Measurements from ENCODE around the gene SLC38A5.

The SLC38A5 gene

GRCh38 chrX:48480142-48480541 lies 10.1 kb upstream of the SLC38A5 start:
- H3K9me3 ChIP-seq (ENCODE audit: low read length), result no peaks in the 10 kb centered on the region
- peaks cover 32% of the 10 kb centered on the region for H3K36me3 ChIP-seq (ENCODE audit: insufficient read depth, low read length)
- H3K27me3 ChIP-seq (ENCODE audit: insufficient read depth, low read length), result no peaks in the 10 kb centered on the region
- H4K20me1 ChIP-seq (ENCODE audit: insufficient read depth, low read length), result no peaks in the 10 kb centered on the region
- no peak overlapping the region for H3K9ac ChIP-seq (ENCODE audit: low read length)
- peaks cover 15% of the 10 kb centered on the region for H3K79me2 ChIP-seq (ENCODE audit: insufficient read depth, low read length)
- TF ChIP-seq CTCF (IDR thresholded peaks at IDR 0.05; ENCODE audit: low read length) (no peak), EZH2 (IDR thresholded peaks at IDR 0.05; ENCODE audit: borderline replicate concordance, low read length) (no peak)
- H3F3A ChIP-seq (ENCODE audit: insufficient read depth, low read length), result no peaks in the 10 kb centered on the region
- H3K4me3 ChIP-seq (ENCODE audit: low read depth, low read length, poor library complexity, severe bottlenecking), result no peak overlapping the region
- peaks cover 8% of the 10 kb centered on the region for H3K4me1 ChIP-seq (ENCODE audit: insufficient read depth, low read length, severe bottlenecking)
- no peak overlapping the region for H3K4me2 ChIP-seq (ENCODE audit: low read length)
- no peaks in the 10 kb centered on the region for H3K9me2 ChIP-seq (ENCODE audit: low read depth, low read length)
- H2AFZ ChIP-seq (ENCODE audit: low read length), result no peak overlapping the region
- H3K27ac ChIP-seq (ENCODE audit: low read depth, low read length, poor library complexity, severe bottlenecking), result no peak overlapping the region

GRCh38 chrX:48478806-48479205 lies 8.7 kb upstream of the SLC38A5 start:
- Histone ChIP-seq H3K27me3 (ENCODE audit: insufficient read depth, low read length) (no peaks in the 10 kb centered on the region), H3K9me3 (ENCODE audit: low read length) (no peaks in the 10 kb centered on the region), H3K27ac (ENCODE audit: low read depth, low read length, poor library complexity, severe bottlenecking) (no peak overlapping the region), H3K9me2 (ENCODE audit: low read depth, low read length) (no peaks in the 10 kb centered on the region), H4K20me1 (ENCODE audit: insufficient read depth, low read length) (no peaks in the 10 kb centered on the region), H3K4me2 (ENCODE audit: low read length) (no peak overlapping the region), H3K4me3 (ENCODE audit: low read depth, low read length, poor library complexity, severe bottlenecking) (no peak overlapping the region), H3K4me1 (ENCODE audit: insufficient read depth, low read length, severe bottlenecking) (peaks cover 15% of the 10 kb centered on the region), H3F3A (ENCODE audit: insufficient read depth, low read length) (no peaks in the 10 kb centered on the region), H2AFZ (ENCODE audit: low read length) (no peak overlapping the region), H3K9ac (ENCODE audit: low read length) (no peak overlapping the region), H3K79me2 (ENCODE audit: insufficient read depth, low read length) (peaks cover 15% of the 10 kb centered on the region), H3K36me3 (ENCODE audit: insufficient read depth, low read length) (peaks cover 31% of the 10 kb centered on the region)
- no peak for TF ChIP-seq CTCF (IDR thresholded peaks at IDR 0.05; ENCODE audit: low read length)
- TF ChIP-seq EZH2 (IDR thresholded peaks at IDR 0.05; ENCODE audit: borderline replicate concordance, low read length), result no peak

GRCh38 chrX:48477960-48478755 lies 8.1 kb upstream of the SLC38A5 start:
- no peak for TF ChIP-seq EZH2 (IDR thresholded peaks at IDR 0.05; ENCODE audit: borderline replicate concordance, low read length)
- no peak for TF ChIP-seq CTCF (IDR thresholded peaks at IDR 0.05; ENCODE audit: low read length)
- H3K4me2 ChIP-seq (ENCODE audit: low read length), result 0 out of 2 replicates have a peak overlapping the region, but pooled peaks have one; percentile 95
- H3K9me3 ChIP-seq (ENCODE audit: low read length), result no peaks in the 10 kb centered on the region
- H3K36me3 ChIP-seq (ENCODE audit: insufficient read depth, low read length), result peaks cover 29% of the 10 kb centered on the region
- no peaks in the 10 kb centered on the region for H4K20me1 ChIP-seq (ENCODE audit: insufficient read depth, low read length)
- H3K4me1 ChIP-seq (ENCODE audit: insufficient read depth, low read length, severe bottlenecking), result peaks cover 15% of the 10 kb centered on the region
- H3K79me2 ChIP-seq (ENCODE audit: insufficient read depth, low read length), result peaks cover 15% of the 10 kb centered on the region
- H3K27ac ChIP-seq (ENCODE audit: low read depth, low read length, poor library complexity, severe bottlenecking), result no peak overlapping the region
- no peaks in the 10 kb centered on the region for H3K27me3 ChIP-seq (ENCODE audit: insufficient read depth, low read length)
- H3K9ac ChIP-seq (ENCODE audit: low read length), result no peak overlapping the region
- H2AFZ ChIP-seq (ENCODE audit: low read length), result no peak overlapping the region
- no peak overlapping the region for H3K4me3 ChIP-seq (ENCODE audit: low read depth, low read length, poor library complexity, severe bottlenecking)
- no peaks in the 10 kb centered on the region for H3K9me2 ChIP-seq (ENCODE audit: low read depth, low read length)
- H3F3A ChIP-seq (ENCODE audit: insufficient read depth, low read length), result no peaks in the 10 kb centered on the region
